Measurements from ENCODE around the gene SRSF12.
"Not testable (repeated sequence)": the region's sequence is repeated elsewhere in the genome, so short reads cannot be mapped to it uniquely, and the experiment has no call there.

The SRSF12 gene

GRCh38 chr6:89069536-89070163, 48.2 kb downstream of the SRSF12 start:
- no peak for DNase-seq

GRCh38 chr6:89068695-89069094, 49.2 kb downstream of the SRSF12 start:
- DNase-seq, result no peak

GRCh38 chr6:89067796-89068195, 50.1 kb downstream of the SRSF12 start:
- no peak for DNase-seq

GRCh38 chr6:89066940-89067646, 50.8 kb downstream of the SRSF12 start:
- no peak for DNase-seq

- not testable (repeated sequence) for DNase-seq
These were observed 51.8 kb downstream of the SRSF12 start for GRCh38 chr6:89066121-89066520.

GRCh38 chr6:89064931-89065330, 52.9 kb downstream of the SRSF12 start:
- DNase-seq, result not testable (repeated sequence)

GRCh38 chr6:89063881-89064280, 54.0 kb downstream of the SRSF12 start:
- no peak for DNase-seq

- no peak for DNase-seq
These were observed 58.6 kb downstream of the SRSF12 start for GRCh38 chr6:89059227-89059626.

GRCh38 chr6:89058627-89059026, 59.2 kb downstream of the SRSF12 start:
- no peak for DNase-seq

- DNase-seq, result no peak
These were observed 60.1 kb downstream of the SRSF12 start for GRCh38 chr6:89057759-89058158.

- DNase-seq, result no peak
These were observed 63.7 kb downstream of the SRSF12 start for GRCh38 chr6:89054208-89054607.

GRCh38 chr6:89051676-89052075, 66.2 kb downstream of the SRSF12 start:
- DNase-seq, result no peak

- DNase-seq, result no peak
These were observed 67.2 kb downstream of the SRSF12 start for GRCh38 chr6:89050697-89051096.

- no peak for DNase-seq
These were observed 67.7 kb downstream of the SRSF12 start for GRCh38 chr6:89050155-89050554.

GRCh38 chr6:89048985-89049384, 68.9 kb downstream of the SRSF12 start:
- no peak for DNase-seq

- DNase-seq, result no peak
These were observed 69.5 kb downstream of the SRSF12 start for GRCh38 chr6:89048288-89048923.

- DNase-seq, result no peak
These were observed 70.4 kb downstream of the SRSF12 start for GRCh38 chr6:89047473-89047872.
